ENCODE results near the gene VWDE. TPM values are rescaled to one million over a fixed set of nuclear protein-coding genes. Genes with fewer than 3 reads are reported as not detected.

VWDE gene
- total RNA-seq, 1 experiment from 2014 or later = 13.7 TPM

DNA sequence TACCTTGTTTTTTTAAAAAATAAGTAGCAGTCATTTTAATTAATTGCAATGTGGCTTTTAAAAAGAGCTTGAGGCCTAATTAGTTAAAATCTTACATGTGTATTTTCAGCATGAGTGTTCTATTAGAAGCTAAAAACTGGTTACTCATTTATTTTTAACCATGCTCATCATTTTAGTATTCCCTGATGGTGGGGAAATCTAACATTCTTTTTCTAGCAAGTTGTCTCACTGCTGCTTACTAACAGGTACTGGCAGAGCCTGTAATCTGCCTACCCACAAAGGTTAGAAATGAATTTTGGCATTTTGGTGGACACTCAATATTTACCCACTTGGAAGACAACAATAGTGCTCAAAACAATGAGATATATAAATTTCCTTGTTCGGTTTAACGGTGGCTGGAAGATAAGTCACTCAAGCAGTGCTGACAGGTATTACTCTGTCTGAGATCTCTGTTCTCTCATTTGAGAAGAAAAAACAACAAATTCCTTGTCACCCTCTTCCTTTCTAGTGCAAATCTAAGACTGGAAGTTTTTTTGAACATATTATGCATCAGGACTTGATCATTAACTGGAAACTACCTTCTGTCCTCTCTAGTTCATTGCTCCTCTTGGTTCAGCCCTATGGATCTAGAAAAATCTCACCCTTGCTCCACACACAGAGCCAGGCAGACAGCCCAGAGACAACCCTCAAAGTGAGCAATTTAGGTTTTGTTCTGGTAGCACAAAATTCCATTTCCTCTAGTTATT, 83.3 kb downstream of the VWDE start:
- ATAC-seq (no peak), DNase-seq (ENCODE audit: low read depth, low spot score) (no peak)
- H3K9me2 ChIP-seq (ENCODE audit: insufficient read depth) = no peaks in the 10 kb centered on the region
- H3K36me3 ChIP-seq (ENCODE audit: control insufficient read depth in 1 of 2, insufficient read depth in 2 of 2, low read length in 2 of 2) = no peaks in the 10 kb centered on the region
- H3K4me3 ChIP-seq (replicated peaks in 1 of 2; ENCODE audit: low read depth in 1 of 2, low read length in 2 of 2) = no peak overlapping the region
- intact Hi-C loops (cut with micrococcal nuclease) = loop anchor here (5.0 to 10.0 kb wide), 2 partner anchors 164 to 948 kb away; no protein-coding TSS in a partner anchor
- ChIA-PET RAD21 (ENCODE audit: low non-redundant PET in 1 of 2, low total read pairs in 2 of 2, uncharacterized antibody in 2 of 2, unreplicated experiment in 2 of 2) (no interaction called here), POLR2A (no interaction called here), CTCF (interaction anchor here (1.8 kb wide), 1 partner anchor 484 kb away, joined by 5 read pairs; no protein-coding TSS in a partner anchor)
- no peaks in the 10 kb centered on the region for H3K9me3 ChIP-seq (ENCODE audit: control insufficient read depth in 1 of 2, insufficient read depth in 1 of 2, low read depth in 1 of 2, low read length in 2 of 2)
- no TSS peak for BruUV-seq (replicated peaks)
- no peak overlapping the region for H3K9ac ChIP-seq (ENCODE audit: low read length)
- TF ChIP-seq ELF1 (IDR thresholded peaks at IDR 0.05; ENCODE audit: borderline replicate concordance, low read depth) (no peak), ZBTB33 (IDR thresholded peaks at IDR 0.05; ENCODE audit: extremely low read depth, insufficient replicate concordance, low read length) (no peak), YY1 (IDR thresholded peaks at IDR 0.05; ENCODE audit: extremely low read depth, insufficient replicate concordance, low read depth, low read length) (no peak), JUND (IDR thresholded peaks at IDR 0.05) (no peak), SIN3A (IDR thresholded peaks at IDR 0.05; ENCODE audit: low read depth) (no peak), POLR2A (IDR thresholded peaks at IDR 0.05; ENCODE audit: borderline replicate concordance, extremely low read depth, insufficient read depth, insufficient read length) (no peak), CTCF (IDR thresholded peaks at IDR 0.05 in 2 of 3, conservative IDR thresholded peaks at IDR 0.05 in 1 of 3; ENCODE audit: borderline replicate concordance in 1 of 3, insufficient read depth in 1 of 3, low read depth in 2 of 3, low read length in 2 of 3) (no peak), CBX3 (IDR thresholded peaks at IDR 0.05; ENCODE audit: low read depth) (no peak), POLR2AphosphoS5 (IDR thresholded peaks at IDR 0.05; ENCODE audit: low read depth, low read length) (no peak), RAD21 (IDR thresholded peaks at IDR 0.05; ENCODE audit: low read depth) (no peak)
- H3K79me2 ChIP-seq (ENCODE audit: insufficient read depth, low read length) = no peaks in the 10 kb centered on the region
- H2AFZ ChIP-seq (ENCODE audit: low read depth, low read length, poor library complexity, severe bottlenecking) = no peak overlapping the region
- no peak overlapping the region for H3K27ac ChIP-seq (ENCODE audit: low read depth, low read length)
- no peaks in the 10 kb centered on the region for H3K4me1 ChIP-seq (ENCODE audit: control insufficient read depth in 1 of 2, insufficient read depth in 2 of 2, low read length in 2 of 2)
- H3K27me3 ChIP-seq (ENCODE audit: insufficient read depth, low read length) = no peaks in the 10 kb centered on the region
- no peak overlapping the region for H3K4me2 ChIP-seq (ENCODE audit: low read length)
- H4K20me1 ChIP-seq (ENCODE audit: insufficient read depth) = no peaks in the 10 kb centered on the region
